ENCODE data around the gene ERBIN. TPM values are rescaled to one million over a fixed set of nuclear protein-coding genes. Genes with fewer than 3 reads are reported as not detected.

Gene ERBIN
- total and polyA plus RNA-seq, 2 experiments from 2014 or later, result 32.9 to 117 TPM

DNA sequence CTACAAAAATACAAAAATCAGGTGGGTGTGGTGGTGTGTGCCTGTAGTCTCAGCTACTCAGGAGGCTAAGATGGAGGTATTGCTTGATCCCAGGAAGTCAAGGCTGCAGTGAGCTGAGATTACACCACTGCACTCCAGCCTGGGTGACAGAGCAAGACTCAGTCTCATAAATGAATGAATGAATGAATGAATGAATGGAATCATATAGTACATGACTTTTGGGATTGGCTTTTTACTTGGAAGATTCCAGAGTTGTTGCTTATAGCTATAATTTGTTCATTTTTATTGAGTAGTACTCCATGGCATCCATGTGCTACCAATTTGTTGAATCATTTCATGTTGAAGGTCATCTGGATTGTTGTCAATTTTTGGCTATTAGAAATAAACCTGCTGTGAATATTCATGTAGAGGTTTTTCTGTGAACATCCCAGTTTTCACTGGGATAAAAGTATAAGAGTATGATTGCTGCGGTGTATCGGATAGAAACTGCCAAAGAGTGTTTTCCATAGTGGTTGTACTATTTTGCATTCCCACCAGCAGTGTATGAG lies 19.9 kb downstream of the ERBIN start:
- TF ChIP-seq, protein P1, sequence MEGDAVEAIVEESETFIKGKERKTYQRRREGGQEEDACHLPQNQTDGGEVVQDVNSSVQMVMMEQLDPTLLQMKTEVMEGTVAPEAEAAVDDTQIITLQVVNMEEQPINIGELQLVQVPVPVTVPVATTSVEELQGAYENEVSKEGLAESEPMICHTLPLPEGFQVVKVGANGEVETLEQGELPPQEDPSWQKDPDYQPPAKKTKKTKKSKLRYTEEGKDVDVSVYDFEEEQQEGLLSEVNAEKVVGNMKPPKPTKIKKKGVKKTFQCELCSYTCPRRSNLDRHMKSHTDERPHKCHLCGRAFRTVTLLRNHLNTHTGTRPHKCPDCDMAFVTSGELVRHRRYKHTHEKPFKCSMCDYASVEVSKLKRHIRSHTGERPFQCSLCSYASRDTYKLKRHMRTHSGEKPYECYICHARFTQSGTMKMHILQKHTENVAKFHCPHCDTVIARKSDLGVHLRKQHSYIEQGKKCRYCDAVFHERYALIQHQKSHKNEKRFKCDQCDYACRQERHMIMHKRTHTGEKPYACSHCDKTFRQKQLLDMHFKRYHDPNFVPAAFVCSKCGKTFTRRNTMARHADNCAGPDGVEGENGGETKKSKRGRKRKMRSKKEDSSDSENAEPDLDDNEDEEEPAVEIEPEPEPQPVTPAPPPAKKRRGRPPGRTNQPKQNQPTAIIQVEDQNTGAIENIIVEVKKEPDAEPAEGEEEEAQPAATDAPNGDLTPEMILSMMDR (IDR thresholded peaks at IDR 0.05; ENCODE audit: poor library complexity), result no peak
- TF ChIP-seq EZH2phosphoT487 (IDR thresholded peaks at IDR 0.05; ENCODE audit: low read depth, severe bottlenecking, unreplicated experiment) (no peak), EZH2 (IDR thresholded peaks at IDR 0.05; ENCODE audit: borderline replicate concordance) (no peak)
- H3K27me3 ChIP-seq, result no peaks in the 10 kb centered on the region
- no peak overlapping the region for H3K27ac ChIP-seq
- H2AFZ ChIP-seq, result no peak overlapping the region
- H3K36me3 ChIP-seq (replicated peaks; ENCODE audit: insufficient read depth, low read depth), result peaks cover 4% of the 10 kb centered on the region
- no peaks in the 10 kb centered on the region for H3K9me2 ChIP-seq (replicated peaks; ENCODE audit: insufficient read depth)
- no peak overlapping the region for H3K4me2 ChIP-seq
- no peak for DNase-seq (ENCODE audit: low spot score)
- no peaks in the 10 kb centered on the region for H3K9me3 ChIP-seq (ENCODE audit: low read depth)
- H4K20me1 ChIP-seq (ENCODE audit: insufficient read depth, poor library complexity, severe bottlenecking), result peaks cover 94% of the 10 kb centered on the region
- WGBS (ENCODE audit: low lambda C conversion rate, missing lambda C conversion rate), result 94% methylated on average over 2 of the region's 2 CpGs
- H3K79me2 ChIP-seq, result peaks cover 100% of the 10 kb centered on the region
- H3K4me1 ChIP-seq (ENCODE audit: insufficient read depth), result no peaks in the 10 kb centered on the region
- H3K4me3 ChIP-seq, result no peak overlapping the region

GRCh38 chr5:65948115-65948747 lies 21.9 kb downstream of the ERBIN start:
- Histone ChIP-seq H3K79me2 (peaks cover 100% of the 10 kb centered on the region), H3K4me3 (no peak overlapping the region), H3K27ac (no peak overlapping the region), H3K9me2 (replicated peaks; ENCODE audit: insufficient read depth) (no peaks in the 10 kb centered on the region), H3K36me3 (replicated peaks; ENCODE audit: insufficient read depth, low read depth) (peaks cover 4% of the 10 kb centered on the region), H3K27me3 (no peaks in the 10 kb centered on the region), H2AFZ (no peak overlapping the region), H3K4me2 (no peak overlapping the region), H3K9me3 (ENCODE audit: low read depth) (no peaks in the 10 kb centered on the region), H3K4me1 (ENCODE audit: insufficient read depth) (no peaks in the 10 kb centered on the region), H4K20me1 (ENCODE audit: insufficient read depth, poor library complexity, severe bottlenecking) (peaks cover 98% of the 10 kb centered on the region)
- no peak for TF ChIP-seq EZH2 (IDR thresholded peaks at IDR 0.05; ENCODE audit: borderline replicate concordance)
- TF ChIP-seq EZH2phosphoT487 (IDR thresholded peaks at IDR 0.05; ENCODE audit: low read depth, severe bottlenecking, unreplicated experiment), result no peak
- TF ChIP-seq, protein P1 (IDR thresholded peaks at IDR 0.05; ENCODE audit: poor library complexity), result no peak
- 91% methylated on average over 4 of the region's 4 CpGs for WGBS (ENCODE audit: low lambda C conversion rate, missing lambda C conversion rate)
- no peak for DNase-seq (ENCODE audit: low spot score)

GRCh38 chr5:65951330-65951729 lies 25.0 kb downstream of the ERBIN start:
- no peak overlapping the region for H3K4me3 ChIP-seq
- DNase-seq (ENCODE audit: low spot score), result no peak
- no peak overlapping the region for H3K27ac ChIP-seq
- no peaks in the 10 kb centered on the region for H3K27me3 ChIP-seq
- H3K79me2 ChIP-seq, result peaks cover 100% of the 10 kb centered on the region
- H2AFZ ChIP-seq, result no peak overlapping the region
- no peaks in the 10 kb centered on the region for H3K9me2 ChIP-seq (replicated peaks; ENCODE audit: insufficient read depth)
- H3K36me3 ChIP-seq (replicated peaks; ENCODE audit: insufficient read depth, low read depth), result no peaks in the 10 kb centered on the region
- H3K4me2 ChIP-seq, result no peak overlapping the region
- no peaks in the 10 kb centered on the region for H3K4me1 ChIP-seq (ENCODE audit: insufficient read depth)
- 97% methylated on average over 3 of the region's 3 CpGs for WGBS (ENCODE audit: low lambda C conversion rate, missing lambda C conversion rate)
- TF ChIP-seq, protein P1 (IDR thresholded peaks at IDR 0.05; ENCODE audit: poor library complexity), result no peak
- TF ChIP-seq EZH2 (IDR thresholded peaks at IDR 0.05; ENCODE audit: borderline replicate concordance) (no peak), EZH2phosphoT487 (IDR thresholded peaks at IDR 0.05; ENCODE audit: low read depth, severe bottlenecking, unreplicated experiment) (no peak)
- H4K20me1 ChIP-seq (ENCODE audit: insufficient read depth, poor library complexity, severe bottlenecking), result peaks cover 94% of the 10 kb centered on the region
- H3K9me3 ChIP-seq (ENCODE audit: low read depth), result no peaks in the 10 kb centered on the region

Measured in hepatocyte (in vitro differentiated cells).